Panc1 (cell line): ENCODE results near the gene ELMOD3. TPM values are rescaled to one million over a fixed set of nuclear protein-coding genes. Genes with fewer than 3 reads are reported as not detected.

Experiments
- ATAC-seq: fragments of 200-7000 bp; cut with Tn5 transposase; 2 replicates; pipeline ENCODE4 v1.9.1; 2020; ENCODE audit warnings: mild to moderate bottlenecking, moderate library complexity
- BruUV-seq: library from RNA; stranded (reverse); fragments of 400-500 nt; replicated peaks from 2 replicates; lab custom pipeline; 2021; lab: Mats Ljungman, UMichigan
- CTCF ChIA-PET: fragments of 300-600 bp; sonication (Branson Sonifier 250); formaldehyde crosslinking; loops from one replicate; lab custom pipeline; 2022; ENCODE audit warnings: antibody characterized with exemption; lab: Charles Lee
- POLR2A ChIA-PET: fragments of 300-600 bp; sonication (Branson Sonifier 250); formaldehyde crosslinking; loops from one replicate; lab custom pipeline; 2022; ENCODE audit warnings: antibody characterized with exemption; lab: Charles Lee
- DNase-seq: peaks from one replicate; pipeline ENCODE4 v3.0.0-alpha.2; 2010; ENCODE audit warnings: low read depth, low spot score
- H3K27ac ChIP-seq: 2 replicates; pipeline ENCODE4 v1.5.1; 2011; ENCODE audit warnings: mild to moderate bottlenecking, low read length, inconsistent platforms
- H3K27me3 ChIP-seq: fragments of 200-500 bp; sonication (Bioruptor generic); 2 replicates; pipeline ENCODE4 v1.6.0; 2014; ENCODE audit warnings: low read length, inconsistent platforms; ENCODE audit not compliant: control insufficient read depth, insufficient read depth
- H3K36me3 ChIP-seq: fragments of 200-500 bp; sonication (Bioruptor generic); 2 replicates; pipeline ENCODE4 v1.5.1; 2014; ENCODE audit warnings: inconsistent platforms, mild to moderate bottlenecking, low read length, moderate library complexity; ENCODE audit not compliant: control insufficient read depth, insufficient read depth
- H3K4me1 ChIP-seq: 2 replicates; pipeline ENCODE4 v1.5.1; 2011; ENCODE audit warnings: inconsistent platforms, mild to moderate bottlenecking, low read length, moderate library complexity; ENCODE audit not compliant: control insufficient read depth, insufficient read depth
- H3K4me3 ChIP-seq, 2 experiments: 2 replicates each; pipeline ENCODE4 v1.5.1; 2011 to 2012; ENCODE audit warnings: low read depth in 2 of 2, low read length in 2 of 2, mild to moderate bottlenecking in 2 of 2, inconsistent platforms in 1 of 2, moderate library complexity in 1 of 2
- H3K9me3 ChIP-seq: fragments of 200-500 bp; sonication (Bioruptor generic); 2 replicates; pipeline ENCODE4 v1.5.1; 2014; ENCODE audit warnings: low read depth, mild to moderate bottlenecking, inconsistent platforms, low read length, moderate library complexity; ENCODE audit not compliant: control insufficient read depth, insufficient read depth
- POLR2AphosphoS5 ChIP-seq: IDR thresholded peaks from 2 replicates; pipeline ENCODE4 v1.6.1; 2012; ENCODE audit warnings: mild to moderate bottlenecking, low read depth, low read length, moderate library complexity
- REST ChIP-seq, 2 experiments: IDR thresholded peaks; 2 replicates each; pipeline ENCODE4 v1.6.1; 2011 to 2012; ENCODE audit warnings: low read depth in 2 of 2, control low read depth in 1 of 2, low read length in 1 of 2, mild to moderate bottlenecking in 1 of 2, moderate library complexity in 1 of 2; ENCODE audit not compliant: insufficient read depth in 1 of 2
- SIN3A ChIP-seq: IDR thresholded peaks from 2 replicates; pipeline ENCODE4 v1.6.1; 2012; ENCODE audit warnings: low read depth, mild to moderate bottlenecking, low read length, moderate library complexity, borderline replicate concordance; ENCODE audit not compliant: insufficient read depth
- TCF7L2 ChIP-seq: IDR thresholded peaks from 2 replicates; pipeline ENCODE4 v1.6.1; 2011; ENCODE audit warnings: mild to moderate bottlenecking, low read depth, low read length, inconsistent platforms
- in situ Hi-C: cut with HindIII; loops from 2 replicates; pipeline ENCODE4 v1.10.0; 2016; ENCODE audit warnings: low sequenced_read_pairs, low pct_unique_long_range_greater_than_20kb
- intact Hi-C: fragments of 100-400 bp; cut with micrococcal nuclease; formaldehyde crosslinking; loops from one replicate; pipeline ENCODE4 v1.10.0; 2022; ENCODE audit not compliant: unreplicated experiment
- total RNA-seq: library from RNA; stranded (reverse); gene quantifications from one replicate; pipeline ENCODE4 v1.2.1, GENCODE V29; 2021; ENCODE audit not compliant: unreplicated experiment
- TF ChIP-seq, protein P1 (sequence below): fragments of 450-650 bp; IDR thresholded peaks from 2 replicates; pipeline ENCODE4 v1.5.1; 2017; ENCODE audit warnings: mild to moderate bottlenecking

Gene ELMOD3
- total RNA-seq, 1 experiment from 2014 or later, result 14.8 TPM

- ChIA-PET CTCF (no interaction called here), POLR2A (interaction anchor here (0.6 to 0.8 kb wide), 3 partner anchors 78 to 167 kb away, joined by 3 read pairs; no protein-coding TSS in a partner anchor)
- TF ChIP-seq POLR2AphosphoS5 (no peak), REST (IDR thresholded peaks at IDR 0.05; ENCODE audit: insufficient read depth in 1 of 2, low read depth in 2 of 2, low read length in 1 of 2) (no peak), SIN3A (no peak), TCF7L2 (no peak)
- TF ChIP-seq, protein P1, sequence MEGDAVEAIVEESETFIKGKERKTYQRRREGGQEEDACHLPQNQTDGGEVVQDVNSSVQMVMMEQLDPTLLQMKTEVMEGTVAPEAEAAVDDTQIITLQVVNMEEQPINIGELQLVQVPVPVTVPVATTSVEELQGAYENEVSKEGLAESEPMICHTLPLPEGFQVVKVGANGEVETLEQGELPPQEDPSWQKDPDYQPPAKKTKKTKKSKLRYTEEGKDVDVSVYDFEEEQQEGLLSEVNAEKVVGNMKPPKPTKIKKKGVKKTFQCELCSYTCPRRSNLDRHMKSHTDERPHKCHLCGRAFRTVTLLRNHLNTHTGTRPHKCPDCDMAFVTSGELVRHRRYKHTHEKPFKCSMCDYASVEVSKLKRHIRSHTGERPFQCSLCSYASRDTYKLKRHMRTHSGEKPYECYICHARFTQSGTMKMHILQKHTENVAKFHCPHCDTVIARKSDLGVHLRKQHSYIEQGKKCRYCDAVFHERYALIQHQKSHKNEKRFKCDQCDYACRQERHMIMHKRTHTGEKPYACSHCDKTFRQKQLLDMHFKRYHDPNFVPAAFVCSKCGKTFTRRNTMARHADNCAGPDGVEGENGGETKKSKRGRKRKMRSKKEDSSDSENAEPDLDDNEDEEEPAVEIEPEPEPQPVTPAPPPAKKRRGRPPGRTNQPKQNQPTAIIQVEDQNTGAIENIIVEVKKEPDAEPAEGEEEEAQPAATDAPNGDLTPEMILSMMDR, result no peak
- BruUV-seq, result no TSS peak
- no peak overlapping the region for H3K4me3 ChIP-seq
- DNase-seq, result no peak
- peaks cover 61% of the 10 kb centered on the region for H3K4me1 ChIP-seq
- no peaks in the 10 kb centered on the region for H3K27me3 ChIP-seq
- intact Hi-C loops, result no loop called here
- H3K9me3 ChIP-seq, result no peaks in the 10 kb centered on the region
- ATAC-seq, result no peak
- H3K36me3 ChIP-seq, result no peaks in the 10 kb centered on the region
- in situ Hi-C loops, result no loop called here
- peak overlapping the region; percentile 87 for H3K27ac ChIP-seq
These were observed 77.1 kb downstream of the ELMOD3 start for GRCh38 chr2:85431570-85432205.

- H3K4me3 ChIP-seq, result no peak overlapping the region
- H3K27me3 ChIP-seq, result no peaks in the 10 kb centered on the region
- peak overlapping the region; percentile 89 for H3K27ac ChIP-seq
- BruUV-seq, result no TSS peak
- ChIA-PET POLR2A (interaction anchor here (0.7 to 0.9 kb wide), 2 partner anchors 105 to 111 kb away, joined by 4 to 5 read pairs; no protein-coding TSS in a partner anchor), CTCF (no interaction called here)
- peak; percentile 44 for ATAC-seq
- peaks cover 75% of the 10 kb centered on the region for H3K4me1 ChIP-seq
- no peaks in the 10 kb centered on the region for H3K36me3 ChIP-seq
- in situ Hi-C loops (no loop called here), intact Hi-C loops (no loop called here)
- H3K9me3 ChIP-seq, result no peaks in the 10 kb centered on the region
- TF ChIP-seq SIN3A (no peak), REST (IDR thresholded peaks at IDR 0.05; ENCODE audit: insufficient read depth in 1 of 2, low read depth in 2 of 2, low read length in 1 of 2) (no peak), TCF7L2 (no peak), POLR2AphosphoS5 (no peak)
- TF ChIP-seq, protein P1, result no peak
- no peak for DNase-seq
These were observed 79.0 kb downstream of the ELMOD3 start for GRCh38 chr2:85433511-85434089.
